DOHH2 (cell line): Measurements from ENCODE around the gene NPFF.

ENCODE experiments used
- H3F3A ChIP-seq: fragments of 200-600 bp; sonication (generic), shearing (Covaris generic); 2 replicates; pipeline ENCODE4 v1.6.0; 2016; ENCODE audit warnings: antibody characterized with exemption, mild to moderate bottlenecking; ENCODE audit not compliant: control insufficient read depth, insufficient read depth
- H3K27ac ChIP-seq: fragments of 200-600 bp; sonication (generic); 2 replicates; pipeline ENCODE4 v1.5.1; 2014; ENCODE audit warnings: low read depth, mild to moderate bottlenecking, low read length, moderate library complexity
- H3K27me3 ChIP-seq: fragments of 200-600 bp; sonication (generic); 2 replicates; pipeline ENCODE4 v1.6.1; 2014; ENCODE audit warnings: mild to moderate bottlenecking, low read length, mixed read lengths; ENCODE audit not compliant: control insufficient read depth
- H3K36me3 ChIP-seq: fragments of 200-600 bp; sonication (generic); 2 replicates; pipeline ENCODE4 v1.6.1; 2014; ENCODE audit warnings: mild to moderate bottlenecking, low read length, moderate library complexity, mixed read lengths; ENCODE audit not compliant: control insufficient read depth
- H3K4me1 ChIP-seq: fragments of 200-600 bp; sonication (generic); 2 replicates; pipeline ENCODE4 v1.6.1; 2014; ENCODE audit warnings: mild to moderate bottlenecking, low read length, mixed read lengths; ENCODE audit not compliant: control insufficient read depth
- H3K4me2 ChIP-seq: fragments of 200-600 bp; sonication (generic); 2 replicates; pipeline ENCODE4 v1.6.0; 2014; ENCODE audit warnings: mild to moderate bottlenecking, low read length, moderate library complexity
- H3K4me3 ChIP-seq: fragments of 200-600 bp; sonication (generic); 2 replicates; pipeline ENCODE4 v1.5.1; 2014; ENCODE audit warnings: mild to moderate bottlenecking, low read length, mixed read lengths
- H3K79me2 ChIP-seq: fragments of 200-600 bp; sonication (generic); 2 replicates; pipeline ENCODE4 v1.6.1; 2014; ENCODE audit warnings: mild to moderate bottlenecking, low read length, mixed read lengths; ENCODE audit not compliant: control insufficient read depth
- H3K9me2 ChIP-seq: fragments of 200-600 bp; sonication (generic); replicated peaks from 2 replicates; pipeline ENCODE4 v1.6.1; 2014; ENCODE audit warnings: mild to moderate bottlenecking, low read length, mixed read lengths; ENCODE audit not compliant: control insufficient read depth
- H3K9me3 ChIP-seq: fragments of 200-600 bp; sonication (generic); 2 replicates; pipeline ENCODE4 v1.6.1; 2014; ENCODE audit warnings: antibody characterized with exemption, low read length, mixed read lengths; ENCODE audit not compliant: control insufficient read depth, insufficient read depth
- H4K20me1 ChIP-seq: fragments of 200-600 bp; sonication (generic); 2 replicates; pipeline ENCODE4 v1.6.0; 2014; ENCODE audit warnings: low read depth, mild to moderate bottlenecking, antibody characterized with exemption, low read length, moderate library complexity; ENCODE audit not compliant: control insufficient read depth, insufficient read depth
- CTCF ChIP-seq: fragments of 200-600 bp; sonication (generic); IDR thresholded peaks from one replicate; pipeline ENCODE4 v1.5.1; 2014; ENCODE audit warnings: antibody characterized with exemption, mild to moderate bottlenecking, low read depth, low read length; ENCODE audit not compliant: poor library complexity, severe bottlenecking
- EZH2phosphoT487 ChIP-seq: fragments of 200-600 bp; sonication (generic); IDR thresholded peaks from 2 replicates; pipeline ENCODE4 v1.6.1; 2017; ENCODE audit warnings: borderline replicate concordance, mild to moderate bottlenecking, antibody characterized with exemption, low read length, moderate library complexity, mixed read lengths

The NPFF gene

GRCh38 chr12:53516758-53517455, 9.6 kb upstream of the NPFF start:
- H3K36me3 ChIP-seq: peaks cover 16% of the 10 kb centered on the region; the same call in 1 of the 2 replicates

GRCh38 chr12:53515291-53515680, 8.0 kb upstream of the NPFF start:
- Histone ChIP-seq H3K9me2 (no peaks in the 10 kb centered on the region), H3K27ac (no peak overlapping the region), H4K20me1 (no peaks in the 10 kb centered on the region), H3F3A (0 out of 2 replicates have a peak, but pooled peaks cover 3% of the 10 kb centered on the region), H3K9me3 (no peaks in the 10 kb centered on the region), H3K4me3 (no peak overlapping the region), H3K79me2 (no peaks in the 10 kb centered on the region), H3K4me2 (no peak overlapping the region), H3K27me3 (no peaks in the 10 kb centered on the region), H3K36me3 (peaks cover 14% of the 10 kb centered on the region; the same call in 1 of the 2 replicates), H3K4me1 (no peaks in the 10 kb centered on the region)
- no peak for TF ChIP-seq EZH2phosphoT487
- TF ChIP-seq CTCF: no peak

More at GRCh38 chr12:53516758-53517455, 9.6 kb upstream of the NPFF start:
- H3K79me2 ChIP-seq: no peaks in the 10 kb centered on the region
- H3K9me2 ChIP-seq: no peaks in the 10 kb centered on the region
- H4K20me1 ChIP-seq: no peaks in the 10 kb centered on the region
- no peak overlapping the region for H3K4me3 ChIP-seq
- H3K4me1 ChIP-seq: no peaks in the 10 kb centered on the region
- H3K27ac ChIP-seq: no peak overlapping the region
- H3F3A ChIP-seq: 0 out of 2 replicates have a peak, but pooled peaks cover 3% of the 10 kb centered on the region
- no peak for TF ChIP-seq EZH2phosphoT487
- TF ChIP-seq CTCF: no peak
- H3K27me3 ChIP-seq: no peaks in the 10 kb centered on the region
- no peaks in the 10 kb centered on the region for H3K9me3 ChIP-seq
- no peak overlapping the region for H3K4me2 ChIP-seq

- TF ChIP-seq EZH2phosphoT487: no peak
- no peak for TF ChIP-seq CTCF
- H4K20me1 ChIP-seq: no peaks in the 10 kb centered on the region
- no peaks in the 10 kb centered on the region for H3K79me2 ChIP-seq
- H3K9me3 ChIP-seq: no peaks in the 10 kb centered on the region
- no peaks in the 10 kb centered on the region for H3K27me3 ChIP-seq
- H3K27ac ChIP-seq: no peak overlapping the region
- H3K9me2 ChIP-seq: no peaks in the 10 kb centered on the region
- 0 out of 2 replicates have a peak, but pooled peaks cover 3% of the 10 kb centered on the region for H3F3A ChIP-seq
- no peak overlapping the region for H3K4me2 ChIP-seq
- no peaks in the 10 kb centered on the region for H3K4me1 ChIP-seq
- peaks cover 14% of the 10 kb centered on the region; the same call in 1 of the 2 replicates for H3K36me3 ChIP-seq
- H3K4me3 ChIP-seq: no peak overlapping the region
Observed at GRCh38 chr12:53514628-53515290, 7.5 kb upstream of the NPFF start.
